OCI-M2 (cell line): ENCODE data around the gene KRT6B.
"Not testable (repeated sequence)": the region's sequence is repeated elsewhere in the genome, so short reads cannot be mapped to it uniquely, and the experiment has no call there.

Experiments used
- DNase-seq: peaks from one replicate; lab custom pipeline; 2025; ENCODE audit not compliant: unreplicated experiment; lab: John Stamatoyannopoulos, UW

Gene KRT6B

GRCh38 chr12:52473768-52474167, 21.8 kb upstream of the KRT6B start, which contains the start of gene KRT6C:
KRT6C (minus strand) TSS chr12:52473805; CDS start chr12:52473737, 68 bp downstream.
- DNase-seq: no peak

- no peak for DNase-seq
Measured at GRCh38 chr12:52469853-52470252, 17.9 kb upstream of the KRT6B start.

GRCh38 chr12:52464897-52465296, 13.0 kb upstream of the KRT6B start:
- DNase-seq: no peak

- DNase-seq: no peak
Measured at GRCh38 chr12:52461693-52462092, 9.7 kb upstream of the KRT6B start.

GRCh38 chr12:52458861-52459260, 6.9 kb upstream of the KRT6B start:
- no peak for DNase-seq

- DNase-seq: no peak
Measured at GRCh38 chr12:52455821-52456220, 3.9 kb upstream of the KRT6B start.

GRCh38 chr12:52454411-52455201, 2.7 kb upstream of the KRT6B start:
- DNase-seq: no peak

GRCh38 chr12:52448228-52448627, 3.7 kb downstream of the KRT6B start:
- no peak for DNase-seq

GRCh38 chr12:52447196-52447595, 4.8 kb downstream of the KRT6B start:
- not testable (repeated sequence) for DNase-seq

GRCh38 chr12:52446367-52447045, 5.4 kb downstream of the KRT6B start:
- DNase-seq: no peak

GRCh38 chr12:52445876-52446275, 6.1 kb downstream of the KRT6B start:
- DNase-seq: no peak

GRCh38 chr12:52444647-52445595, 7.0 kb downstream of the KRT6B start:
- DNase-seq: no peak

GRCh38 chr12:52443966-52444365, 8.0 kb downstream of the KRT6B start:
- no peak for DNase-seq

GRCh38 chr12:52442600-52443061, 9.3 kb downstream of the KRT6B start:
- no peak for DNase-seq

GRCh38 chr12:52441320-52441911, 10.5 kb downstream of the KRT6B start:
- DNase-seq: no peak

GRCh38 chr12:52440821-52441319, 11.1 kb downstream of the KRT6B start:
- no peak for DNase-seq

- no peak for DNase-seq
Measured at GRCh38 chr12:52439845-52440244, 12.1 kb downstream of the KRT6B start.

- no peak for DNase-seq
Measured at GRCh38 chr12:52439420-52439819, 12.5 kb downstream of the KRT6B start.

- DNase-seq: no peak
Measured at GRCh38 chr12:52438305-52439301, 13.3 kb downstream of the KRT6B start.
